HG02981 (cell line): Measurements from ENCODE around the gene ZBTB34.

Experiments used
- ATAC-seq: cut with Tn5 transposase; IDR thresholded peaks from one replicate; pipeline ENCODE4 v1.9.1; 2021; ENCODE audit warnings: mild to moderate bottlenecking, moderate library complexity; ENCODE audit not compliant: unreplicated experiment

The ZBTB34 gene

GRCh38 chr9:126842977-126843799 lies 17.3 kb upstream of the ZBTB34 start:
- ATAC-seq, result no peak

- no peak for ATAC-seq
These were observed 16.4 kb upstream of the ZBTB34 start for GRCh38 chr9:126844085-126844484.

- no peak for ATAC-seq
These were observed 13.4 kb upstream of the ZBTB34 start for GRCh38 chr9:126847051-126847450.

GRCh38 chr9:126849591-126850225 lies 10.7 kb upstream of the ZBTB34 start:
- no peak for ATAC-seq

- ATAC-seq, result no peak
These were observed 9.1 kb upstream of the ZBTB34 start for GRCh38 chr9:126851286-126851880.

- no peak for ATAC-seq
These were observed 8.3 kb upstream of the ZBTB34 start for GRCh38 chr9:126852086-126852688.

- no peak for ATAC-seq
These were observed 6.8 kb upstream of the ZBTB34 start for GRCh38 chr9:126853667-126854066.

GRCh38 chr9:126854734-126855133 lies 5.7 kb upstream of the ZBTB34 start:
- ATAC-seq, result no peak

GRCh38 chr9:126856326-126856877 lies 4.0 kb upstream of the ZBTB34 start:
- no peak for ATAC-seq

GRCh38 chr9:126857261-126857960 lies 3.0 kb upstream of the ZBTB34 start:
- ATAC-seq, result no peak

GRCh38 chr9:126859111-126859510 lies 1.3 kb upstream of the ZBTB34 start:
- no peak for ATAC-seq

- peak; percentile 28 for ATAC-seq
These were observed 473 bp downstream of the ZBTB34 start for GRCh38 chr9:126860757-126861466.

GRCh38 chr9:126861707-126862103 lies 1.3 kb downstream of the ZBTB34 start:
- no peak for ATAC-seq

GRCh38 chr9:126862104-126862761 lies 1.8 kb downstream of the ZBTB34 start:
- ATAC-seq, result no peak

- ATAC-seq, result no peak
These were observed 4.3 kb downstream of the ZBTB34 start for GRCh38 chr9:126864771-126865170.

- no peak for ATAC-seq
These were observed 8.9 kb downstream of the ZBTB34 start for GRCh38 chr9:126869368-126869767.

GRCh38 chr9:126872516-126872915 lies 12.1 kb downstream of the ZBTB34 start:
- no peak for ATAC-seq

GRCh38 chr9:126874546-126875314 lies 14.3 kb downstream of the ZBTB34 start:
- no peak for ATAC-seq
